Prostate gland (tissue), 2 donors: ENCODE results near the gene E4F1.

Experiments
- CTCF ChIP-seq, 4 experiments: fragments of 200-600 bp in 2 of 4; fragments of 450-650 bp in 2 of 4; sonication (generic) in 2 of 4; IDR thresholded peaks; 1 replicate in 3 of 4; 2 replicates in 1 of 4; pipeline ENCODE4 v1.5.1; 2016 to 2019; ENCODE audit warnings: antibody characterized with exemption in 4 of 4, mild to moderate bottlenecking in 2 of 4, moderate library complexity in 2 of 4
- POLR2A ChIP-seq: fragments of 450-650 bp; IDR thresholded peaks from one replicate; pipeline ENCODE4 v1.6.1; 2016; ENCODE audit warnings: antibody characterized with exemption, mild to moderate bottlenecking

- TF ChIP-seq POLR2A (no peak), CTCF (IDR thresholded peaks at IDR 0.05) (no peak)
These were observed 7.0 kb downstream of the E4F1 start for GRCh38 chr16:2230376-2230775.
